MM.1S (cell line): Measurements from ENCODE around the gene CAPN5.

Experiments used
- CTCF ChIP-seq: fragments of 300-600 bp; sonication (generic); IDR thresholded peaks from 2 replicates; pipeline ENCODE4 v1.5.1; 2016; ENCODE audit warnings: antibody characterized with exemption, low read length, mixed read lengths
- EZH2phosphoT487 ChIP-seq: fragments of 300-600 bp; sonication (generic); IDR thresholded peaks from 2 replicates; pipeline ENCODE4 v1.6.1; 2018; ENCODE audit warnings: antibody characterized with exemption, low read length

- TF ChIP-seq CTCF (no peak), EZH2phosphoT487 (no peak)
Observed at GRCh38 chr11:77153276-77154185, 86.8 kb downstream of the CAPN5 start.
